ENCODE results near the gene HDAC5. TPM values are rescaled to one million over a fixed set of nuclear protein-coding genes. Genes with fewer than 3 reads are reported as not detected.

Gene HDAC5
- total RNA-seq, 4 donors from 2014 or later, result 31.1 to 135 (median 68.0) TPM

- Histone ChIP-seq H3K27ac (no peak overlapping the region), H3K4me3 (no peak overlapping the region), H3K4me1 (peaks cover 6 to 42% (median 9%) of the 10 kb centered on the region in 3 donors), H3K27me3 (no peaks in the 10 kb centered on the region), H3K36me3 (peaks cover 0 to 63% (median 14%) of the 10 kb centered on the region in 3 donors), H3K9me3 (no peaks in the 10 kb centered on the region)
- no peak for DNase-seq
- WGBS, 2 donors, result 90 to 92% methylated on average over 8 to 15 of the region's 15 CpGs
- intact Hi-C loops (cut with DNase I), result no loop called here
- TF ChIP-seq CTCF (IDR thresholded peaks at IDR 0.05) (no peak), POLR2A (IDR thresholded peaks at IDR 0.05) (no peak)
Measured at GRCh38 chr17:44062871-44063270, 60.6 kb downstream of the HDAC5 start.

DNA sequence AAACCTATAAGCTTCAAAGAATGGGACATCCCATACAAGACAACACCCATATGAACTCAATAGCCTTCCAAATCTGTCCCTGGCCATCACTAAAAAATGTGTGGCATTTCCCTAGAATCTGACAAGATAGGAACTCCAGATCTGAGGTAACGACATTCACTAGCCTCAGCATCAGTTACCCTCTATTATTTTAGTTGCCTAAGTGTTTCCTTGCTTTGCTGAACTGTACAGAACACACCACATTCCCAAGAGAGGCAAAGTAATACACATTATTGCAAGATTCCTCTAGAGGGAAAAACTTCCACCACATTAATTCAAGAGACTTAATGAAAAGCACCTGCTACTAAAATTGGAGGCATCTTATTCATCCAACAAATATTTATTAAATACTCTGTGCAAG, 62.0 kb downstream of the HDAC5 start:
- peaks cover 0 to 77% (median 14%) of the 10 kb centered on the region in 3 donors for H3K36me3 ChIP-seq
- H3K9me3 ChIP-seq, result no peaks in the 10 kb centered on the region
- intact Hi-C loops (cut with DNase I), result no loop called here
- TF ChIP-seq CTCF (IDR thresholded peaks at IDR 0.05) (no peak), POLR2A (IDR thresholded peaks at IDR 0.05) (no peak)
- DNase-seq, result no peak
- H3K27ac ChIP-seq, result no peak overlapping the region
- WGBS, 2 donors, result 80 to 100% methylated on average over 1 of the region's 1 CpG
- peaks cover 0 to 31% (median 4%) of the 10 kb centered on the region in 3 donors for H3K4me1 ChIP-seq
- H3K27me3 ChIP-seq, result no peaks in the 10 kb centered on the region
- no peak overlapping the region for H3K4me3 ChIP-seq

- peaks cover 0 to 14% (median 0%) of the 10 kb centered on the region in 3 donors for H3K4me1 ChIP-seq
- WGBS, 2 donors, result 78 to 89% methylated on average over 13 to 14 of the region's 14 CpGs
- peaks cover 0 to 97% (median 14%) of the 10 kb centered on the region in 3 donors for H3K36me3 ChIP-seq
- H3K27ac ChIP-seq, result no peak overlapping the region
- no peak for TF ChIP-seq CTCF (IDR thresholded peaks at IDR 0.05)
- TF ChIP-seq POLR2A (IDR thresholded peaks at IDR 0.05), result no peak
- H3K9me3 ChIP-seq, result no peaks in the 10 kb centered on the region
- H3K4me3 ChIP-seq, result no peak overlapping the region
- H3K27me3 ChIP-seq, result no peaks in the 10 kb centered on the region
- no peak for DNase-seq
- intact Hi-C loops (cut with DNase I), result no loop called here
Measured at GRCh38 chr17:44059101-44059892, 64.1 kb downstream of the HDAC5 start.

GRCh38 chr17:44053125-44053872, 70.1 kb downstream of the HDAC5 start:
- Histone ChIP-seq H3K9me3 (no peaks in the 10 kb centered on the region), H3K36me3 (peaks cover 0 to 99% (median 36%) of the 10 kb centered on the region in 3 donors), H3K27me3 (no peaks in the 10 kb centered on the region), H3K4me3 (no peak overlapping the region), H3K4me1 (peaks cover 0 to 7% (median 0%) of the 10 kb centered on the region in 3 donors), H3K27ac (no peak overlapping the region)
- intact Hi-C loops (cut with DNase I), result no loop called here
- WGBS, 2 donors, result 62 to 73% methylated on average over 3 of the region's 3 CpGs
- no peak for TF ChIP-seq POLR2A (IDR thresholded peaks at IDR 0.05)
- TF ChIP-seq CTCF (IDR thresholded peaks at IDR 0.05), result no peak
- no peak for DNase-seq
